SK-N-SH treated with all-trans-retinoic acid at 6 μM for 48 hours (cell line): ENCODE measurements around the gene MRGPRX2.

Experiments used
- ARNTL ChIP-seq: fragments of 450-650 bp; formaldehyde crosslinking; IDR thresholded peaks from 2 replicates; pipeline ENCODE4 v1.5.0; 2020; ENCODE audit warnings: low read depth, mild to moderate bottlenecking, moderate library complexity, borderline replicate concordance
- BACH2 ChIP-seq: fragments of 250-450 bp; sonication (Bioruptor Pico); IDR thresholded peaks from 2 replicates; pipeline ENCODE4 v1.9.0; 2021; ENCODE audit warnings: mild to moderate bottlenecking, borderline replicate concordance
- CREB5 ChIP-seq: fragments of 250-450 bp; sonication (Bioruptor Pico); IDR thresholded peaks from 2 replicates; pipeline ENCODE4 v1.5.1; 2020; ENCODE audit warnings: low read depth, mild to moderate bottlenecking, moderate library complexity
- ESRRG ChIP-seq: fragments of 250-450 bp; sonication (Bioruptor Pico); IDR thresholded peaks from 2 replicates; pipeline ENCODE4 v1.6.1; 2021; ENCODE audit warnings: mild to moderate bottlenecking
- ISL1 ChIP-seq: fragments of 250-450 bp; sonication (Bioruptor Pico); IDR thresholded peaks from 2 replicates; pipeline ENCODE4 v2.1.2; 2022; ENCODE audit warnings: mild to moderate bottlenecking, moderate library complexity
- PATZ1 ChIP-seq: fragments of 250-450 bp; sonication (Bioruptor Pico); IDR thresholded peaks from 2 replicates; pipeline ENCODE4 v1.8.0; 2020; ENCODE audit warnings: mild to moderate bottlenecking, moderate library complexity, borderline replicate concordance
- PPARA ChIP-seq: fragments of 250-450 bp; sonication (Bioruptor Pico); IDR thresholded peaks from 2 replicates; pipeline ENCODE4 v1.5.0; 2020; ENCODE audit warnings: mild to moderate bottlenecking, borderline replicate concordance
- RARB ChIP-seq: fragments of 250-450 bp; sonication (Bioruptor Pico); IDR thresholded peaks from 2 replicates; pipeline ENCODE4 v1.8.0; 2021; ENCODE audit warnings: mild to moderate bottlenecking, moderate library complexity
- TOX ChIP-seq: fragments of 250-450 bp; sonication (Bioruptor Pico); IDR thresholded peaks from 2 replicates; pipeline ENCODE4 v1.8.0; 2021; ENCODE audit warnings: mild to moderate bottlenecking, moderate library complexity, borderline replicate concordance
- ZC3H10 ChIP-seq: fragments of 250-450 bp; sonication (Bioruptor Pico); IDR thresholded peaks from 2 replicates; pipeline ENCODE4 v1.5.1; 2021; ENCODE audit warnings: mild to moderate bottlenecking, moderate library complexity
- ZFP3 ChIP-seq: fragments of 250-450 bp; sonication (Bioruptor Pico); IDR thresholded peaks from 2 replicates; pipeline ENCODE4 v1.5.0; 2020; ENCODE audit warnings: mild to moderate bottlenecking, moderate library complexity
- ZFP30 ChIP-seq: fragments of 450-650 bp; formaldehyde crosslinking; IDR thresholded peaks from 2 replicates; pipeline ENCODE4 v1.5.0; 2022; ENCODE audit warnings: mild to moderate bottlenecking, moderate library complexity
- ZNF565 ChIP-seq: fragments of 450-650 bp; formaldehyde crosslinking; conservative IDR thresholded peaks from 2 replicates; pipeline ENCODE4 v1.5.0; 2020; ENCODE audit warnings: low read depth, mild to moderate bottlenecking, moderate library complexity
- ZNF70 ChIP-seq: fragments of 450-650 bp; formaldehyde crosslinking; IDR thresholded peaks from 2 replicates; pipeline ENCODE4 v1.5.0; 2020; ENCODE audit warnings: mild to moderate bottlenecking, moderate library complexity

- TF ChIP-seq ZFP3 (CRISPR knock-in tag) = no peak
- no peak for TF ChIP-seq ISL1 (CRISPR knock-in tag)
- TF ChIP-seq ZNF70 (CRISPR knock-in tag) = no peak
- no peak for TF ChIP-seq TOX (CRISPR knock-in tag)
- TF ChIP-seq ZC3H10 = no peak
- no peak for TF ChIP-seq ZFP30 (CRISPR knock-in tag)
- TF ChIP-seq ESRRG (CRISPR knock-in tag) = no peak
- no peak for TF ChIP-seq RARB (CRISPR knock-in tag)
- TF ChIP-seq PPARA = no peak
- no peak for TF ChIP-seq CREB5 (CRISPR knock-in tag)
- no peak for TF ChIP-seq PATZ1 (CRISPR knock-in tag)
- TF ChIP-seq ZNF565 (CRISPR knock-in tag) = no peak
- TF ChIP-seq BACH2 (CRISPR knock-in tag) = no peak
- no peak for TF ChIP-seq ARNTL
Observed at GRCh38 chr11:19027829-19028595, 32.5 kb downstream of the MRGPRX2 start.
